Measurements from ENCODE around the gene NEB.
"Not testable (repeated sequence)": the region's sequence is repeated elsewhere in the genome, so short reads cannot be mapped to it uniquely, and the experiment has no call there.

NEB gene

GRCh38 chr2:151609705-151610104 lies 124.6 kb downstream of the NEB start:
- DNase-seq: no peak

GRCh38 chr2:151607459-151608424 lies 126.5 kb downstream of the NEB start:
- DNase-seq: not testable (repeated sequence)

GRCh38 chr2:151603530-151603929 lies 130.7 kb downstream of the NEB start:
- DNase-seq: not testable (repeated sequence)

- DNase-seq: not testable (repeated sequence)
These were observed 131.9 kb downstream of the NEB start for GRCh38 chr2:151602402-151602801.

- DNase-seq: not testable (repeated sequence)
These were observed 132.5 kb downstream of the NEB start for GRCh38 chr2:151601803-151602202.

GRCh38 chr2:151596903-151597608 lies 137.2 kb downstream of the NEB start:
- DNase-seq: not testable (repeated sequence)

GRCh38 chr2:151591908-151592255 lies 142.4 kb downstream of the NEB start:
- not testable (repeated sequence) for DNase-seq

GRCh38 chr2:151591250-151591907 lies 142.9 kb downstream of the NEB start:
- DNase-seq: not testable (repeated sequence)

- DNase-seq: not testable (repeated sequence)
These were observed 153.0 kb downstream of the NEB start for GRCh38 chr2:151581300-151581699.

- not testable (repeated sequence) for DNase-seq
These were observed 153.6 kb downstream of the NEB start for GRCh38 chr2:151580697-151581096.

GRCh38 chr2:151577116-151577515 lies 157.2 kb downstream of the NEB start:
- no peak for DNase-seq

GRCh38 chr2:151576080-151576479 lies 158.2 kb downstream of the NEB start:
- DNase-seq: no peak

GRCh38 chr2:151575338-151575737 lies 158.9 kb downstream of the NEB start:
- no peak for DNase-seq

- DNase-seq: no peak
These were observed 164.1 kb downstream of the NEB start for GRCh38 chr2:151570191-151570590.

GRCh38 chr2:151569167-151569566 lies 165.1 kb downstream of the NEB start:
- no peak for DNase-seq

- DNase-seq: no peak
These were observed 165.8 kb downstream of the NEB start for GRCh38 chr2:151568501-151568900.

- no peak for DNase-seq
These were observed 167.3 kb downstream of the NEB start for GRCh38 chr2:151567006-151567405.

GRCh38 chr2:151562398-151562797 lies 171.9 kb downstream of the NEB start:
- no peak for DNase-seq

GRCh38 chr2:151560289-151560688 lies 174.0 kb downstream of the NEB start:
- no peak for DNase-seq

- DNase-seq: not testable (repeated sequence)
These were observed 174.8 kb downstream of the NEB start for GRCh38 chr2:151559431-151559830.

GRCh38 chr2:151557883-151558282 lies 176.4 kb downstream of the NEB start:
- DNase-seq: not testable (repeated sequence)

- DNase-seq: no peak
These were observed 178.2 kb downstream of the NEB start for GRCh38 chr2:151556121-151556520.

- no peak for DNase-seq
These were observed 182.0 kb downstream of the NEB start for GRCh38 chr2:151552287-151552686.
